ENCODE results near the gene CENPK.
A peak's percentile ranks its signal among the peaks of the same experiment; 100 is the strongest.
"Not testable (repeated sequence)": the region's sequence is repeated elsewhere in the genome, so short reads cannot be mapped to it uniquely, and the experiment has no call there.

Gene CENPK

DNA sequence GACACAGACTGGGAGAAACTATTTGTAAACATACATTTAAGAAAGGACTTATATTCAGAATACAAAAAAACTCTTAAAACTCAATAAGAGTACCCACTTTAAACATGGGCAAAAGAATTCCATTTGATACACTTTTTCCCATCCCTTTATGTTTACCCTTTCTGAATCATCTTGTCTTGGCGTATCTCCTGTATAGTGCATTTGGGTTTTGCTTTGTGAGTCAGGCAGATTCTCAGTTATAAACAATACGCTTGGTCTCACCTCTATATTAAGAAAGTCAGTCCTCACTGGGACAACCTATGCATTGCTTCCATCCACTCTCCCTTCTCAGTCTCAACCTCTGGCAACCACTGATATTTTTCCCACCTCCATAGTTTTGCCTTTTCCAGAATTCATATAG is 54.0 kb downstream of the CENPK start:
- DNase-seq (ENCODE audit: low spot score) (no peak), FAIRE-seq (no peak)

DNA sequence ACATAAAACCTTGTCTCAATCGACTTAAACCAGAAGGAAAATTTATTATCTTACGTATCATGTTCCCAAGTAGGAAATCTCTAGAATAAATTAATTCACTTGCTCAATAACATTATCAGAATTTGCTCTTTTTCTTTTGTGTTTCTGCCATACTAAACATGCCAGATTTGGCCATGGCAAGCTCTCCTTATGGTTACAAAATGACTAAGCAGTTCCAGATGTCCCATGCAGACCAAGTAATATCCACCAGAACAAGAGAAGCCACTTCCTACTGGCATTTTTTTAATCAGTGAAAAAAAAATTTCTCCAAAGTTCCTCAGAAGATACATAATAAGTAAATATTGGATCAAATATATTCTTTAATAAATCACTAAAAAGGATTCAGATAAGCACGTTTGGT is 56.0 kb downstream of the CENPK start:
- no peak for FAIRE-seq
- no peak for DNase-seq (ENCODE audit: low spot score)

DNA sequence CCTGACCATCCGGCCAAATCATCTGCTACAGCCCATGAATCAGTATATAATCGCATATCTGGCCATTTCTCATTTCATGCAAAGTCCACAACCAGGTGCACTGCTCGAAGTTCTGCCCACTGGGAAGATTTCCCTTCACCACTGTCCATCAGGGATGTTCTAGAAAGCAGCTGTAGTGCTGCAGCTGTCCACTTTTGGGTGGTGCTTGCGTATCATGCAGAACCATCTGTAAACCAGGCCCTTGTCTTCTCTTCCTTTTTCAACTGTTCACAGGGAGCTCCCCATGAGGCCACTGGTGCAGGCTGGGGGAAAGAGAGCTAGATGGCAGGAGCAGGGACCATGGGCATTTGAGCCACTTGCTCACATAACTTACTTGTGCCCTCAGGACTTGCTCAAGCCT is 73.8 kb downstream of the CENPK start:
- no peak for FAIRE-seq
- no peak for DNase-seq (ENCODE audit: low spot score)

DNA sequence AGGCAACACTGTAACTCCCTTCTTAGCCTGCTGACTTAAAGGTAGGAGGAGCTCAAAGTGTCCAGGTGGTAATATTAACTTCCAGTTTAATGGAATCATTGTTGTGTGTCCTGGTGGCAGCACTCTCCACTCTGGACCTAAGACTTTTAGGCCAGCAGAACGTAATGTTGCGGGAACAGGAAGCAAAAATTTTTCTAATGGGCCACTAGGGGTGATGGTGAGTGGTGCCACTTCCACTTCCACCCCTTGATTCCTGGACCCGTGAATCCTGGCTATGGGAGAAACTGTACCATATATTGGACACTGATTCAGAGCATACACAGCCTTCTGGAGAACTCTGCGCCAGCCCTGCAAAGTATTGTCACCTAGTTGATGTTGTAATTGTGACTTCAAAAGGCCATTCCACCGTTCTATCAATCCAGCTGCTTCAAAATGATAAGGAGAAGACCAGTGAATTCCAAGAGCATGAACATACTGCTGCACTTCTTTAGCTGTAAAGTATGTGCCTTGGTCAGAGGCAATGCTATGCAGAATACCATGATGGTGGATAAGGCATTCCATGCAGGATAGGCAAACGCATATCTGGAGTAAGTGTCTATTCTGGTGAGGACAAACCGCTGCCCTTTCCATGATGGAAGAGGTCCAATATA is 74.8 kb downstream of the CENPK start:
- FAIRE-seq: not testable (repeated sequence)

DNA sequence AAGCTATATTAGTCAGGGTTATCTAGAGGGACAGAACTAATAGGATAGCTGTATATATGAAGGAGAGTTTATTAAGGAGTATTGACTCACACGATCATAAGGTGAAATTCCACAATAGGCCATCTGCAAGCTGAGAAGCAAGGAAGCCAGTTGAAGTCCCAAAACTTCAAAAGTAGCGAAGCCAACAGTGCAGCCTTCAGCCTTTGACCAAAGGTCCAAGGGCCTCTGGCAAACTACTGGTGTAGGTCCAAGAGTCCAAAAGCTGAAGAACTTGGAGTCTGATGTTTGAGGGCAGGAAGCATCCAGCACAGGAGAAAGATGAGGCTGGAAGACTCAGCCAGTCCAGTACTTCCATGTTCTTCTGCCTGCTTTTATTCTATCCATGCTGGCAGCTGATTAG is 76.2 kb downstream of the CENPK start:
- DNase-seq (ENCODE audit: low spot score); FAIRE-seq: not testable (repeated sequence)

More for the DNA sequence above, 74.8 kb downstream of the CENPK start:
- not testable (repeated sequence) for DNase-seq (ENCODE audit: low spot score)

DNA sequence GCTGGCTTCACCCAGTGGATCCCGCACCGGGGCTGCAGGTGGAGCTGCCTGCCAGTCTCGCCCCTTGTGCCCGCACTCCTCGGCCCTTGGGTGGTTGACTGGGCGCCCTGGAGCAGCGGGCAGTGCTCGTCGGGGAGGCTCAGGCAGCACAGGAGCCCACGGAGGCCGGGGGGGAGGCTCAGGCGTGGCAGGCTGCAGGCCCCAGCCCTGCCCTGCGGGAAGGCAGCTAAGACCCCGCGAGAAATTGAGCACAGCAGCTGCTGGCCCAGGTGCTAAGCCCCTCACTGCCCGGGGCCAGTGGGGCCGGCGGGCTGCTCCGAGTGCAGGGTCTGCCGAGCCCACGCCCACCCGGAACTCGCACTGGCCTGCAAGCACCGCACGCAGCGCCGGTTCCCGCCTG is 77.6 kb downstream of the CENPK start:
- no peak for DNase-seq (ENCODE audit: low spot score)
- no peak for FAIRE-seq

DNA sequence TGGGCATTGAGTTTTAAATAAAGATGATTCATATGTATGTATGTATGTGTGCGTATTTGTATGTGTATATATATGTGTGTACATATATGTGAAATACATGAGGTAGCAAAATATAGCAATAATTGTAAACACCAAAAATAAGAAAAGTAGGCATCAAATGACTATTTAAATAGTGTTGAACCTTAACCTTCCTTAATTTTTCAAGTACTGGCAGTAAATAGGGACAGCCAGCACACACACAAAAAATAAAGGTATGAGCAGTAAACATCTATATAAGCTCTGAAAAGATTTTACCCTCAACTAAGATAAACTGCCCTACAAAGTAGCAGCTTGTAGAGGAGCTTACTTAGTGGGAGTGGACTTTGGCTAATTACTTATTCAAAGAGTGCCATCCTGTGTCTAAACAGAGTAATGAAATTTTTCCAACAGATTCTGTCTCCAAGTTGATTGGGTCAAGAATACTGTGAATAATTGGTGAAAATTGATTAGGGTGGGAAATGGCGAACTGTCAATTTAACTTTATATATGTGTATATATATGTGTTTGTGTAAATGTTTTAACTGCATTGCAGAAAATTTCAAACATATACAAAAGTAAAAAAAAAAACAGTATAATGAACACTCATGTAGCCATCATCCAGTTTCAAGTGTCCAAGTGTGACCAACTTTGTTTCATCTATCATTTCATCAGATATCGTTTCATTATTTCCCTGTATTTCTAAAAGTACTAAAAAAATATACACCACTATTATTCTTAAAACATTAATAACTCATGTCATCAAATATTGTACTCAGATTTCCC is 79.2 kb downstream of the CENPK start:
- FAIRE-seq (no peak), DNase-seq (ENCODE audit: low spot score) (peak; percentile 32)

DNA sequence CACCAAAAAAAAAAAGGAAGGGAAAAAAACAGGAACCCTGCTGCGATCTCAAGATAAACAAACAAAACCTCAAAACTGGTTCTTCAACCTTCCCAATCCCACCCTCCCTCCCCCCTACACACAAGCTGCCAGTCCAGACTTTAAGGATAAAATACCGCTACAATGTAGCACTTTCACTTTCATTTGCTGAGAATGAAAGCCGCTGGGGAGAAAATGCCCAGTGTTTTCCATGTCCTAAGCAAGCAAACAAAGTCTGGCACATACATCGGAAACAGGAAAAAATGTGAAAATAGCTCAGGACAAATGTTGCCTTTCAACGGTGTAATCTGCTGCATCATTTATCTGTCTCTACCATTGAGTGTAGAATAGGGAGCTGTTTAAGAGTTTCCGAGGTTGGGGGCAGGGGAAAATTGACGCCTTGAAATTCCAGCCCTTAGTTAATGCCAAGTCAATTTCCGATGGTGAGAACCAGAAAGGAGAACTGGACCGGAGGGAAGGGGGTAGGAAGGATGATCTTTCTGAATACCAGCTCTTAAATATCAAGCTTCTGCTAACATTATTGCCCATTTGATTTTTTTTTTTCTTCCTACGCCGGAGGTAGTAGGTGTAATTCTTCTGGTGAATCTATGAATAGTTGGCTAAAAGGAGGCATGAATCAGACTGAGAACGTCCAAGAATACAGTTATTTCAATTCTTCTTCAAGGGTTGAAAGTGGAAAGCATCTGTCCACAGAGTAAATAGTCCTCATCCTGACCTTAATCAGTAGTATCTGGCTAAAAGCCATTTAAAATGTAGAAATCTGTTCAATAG is 80.0 kb downstream of the CENPK start:
- DNase-seq (ENCODE audit: low spot score) (peak; percentile 22), FAIRE-seq (no peak)

DNA sequence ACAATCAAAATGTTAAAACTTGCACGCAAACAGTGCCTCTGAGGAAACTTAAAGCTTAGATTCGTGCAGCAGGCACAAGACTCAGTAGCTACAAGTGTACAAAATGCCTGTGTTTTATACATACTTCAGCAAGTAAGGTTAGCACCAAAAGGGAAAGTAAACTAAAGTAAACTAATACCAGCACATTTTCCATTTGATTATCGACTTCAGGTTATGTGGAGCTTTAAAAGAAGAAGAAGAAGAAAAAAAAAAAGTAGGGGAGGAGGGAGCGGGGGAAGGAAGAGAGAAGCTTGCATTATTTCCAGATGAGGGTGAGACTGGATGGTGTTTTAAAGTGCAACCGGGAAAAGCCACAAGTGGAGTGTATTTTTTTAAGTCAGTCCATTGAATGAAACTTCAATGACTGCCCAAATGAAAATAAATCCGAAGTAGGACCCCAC is 80.7 kb downstream of the CENPK start:
- DNase-seq (ENCODE audit: low spot score): no peak

DNA sequence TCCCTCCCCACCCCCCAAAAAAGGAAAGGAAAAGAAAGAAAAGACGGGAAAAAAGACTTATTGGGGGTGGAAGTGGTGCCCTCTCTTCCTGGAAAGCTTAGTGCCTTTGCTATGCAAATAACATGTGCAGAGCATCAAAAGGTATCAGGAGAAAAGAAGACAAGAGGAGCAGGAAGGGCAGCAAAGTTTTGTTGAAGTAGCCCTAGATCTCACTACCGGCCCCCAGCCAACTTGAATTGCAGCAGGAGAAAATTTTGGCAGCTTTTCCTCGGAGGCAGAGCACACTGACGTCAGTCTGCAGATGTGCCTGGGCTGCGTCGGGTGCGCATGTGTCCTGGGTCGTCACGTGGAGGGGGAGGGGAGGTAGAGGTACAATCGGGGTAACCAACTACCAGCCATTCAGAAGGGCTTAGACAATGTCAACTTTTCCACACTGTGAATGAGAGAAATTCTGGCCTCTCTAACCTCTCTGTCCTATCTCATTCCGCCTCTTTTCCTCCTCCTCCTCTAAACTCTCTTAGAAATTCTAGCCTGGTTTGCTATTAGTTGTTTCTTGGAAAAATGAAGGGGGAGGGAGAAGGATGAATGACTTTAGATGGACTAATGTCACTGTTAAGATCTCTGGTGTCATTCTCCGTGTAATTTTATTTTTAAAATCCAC is 81.2 kb downstream of the CENPK start, which contains the start of gene ADAMTS6:
TSS of gene ADAMTS6 (minus strand) at position 286 of the 661 bp plus-strand sequence. CDS start 8,247 bp downstream, outside the sequence.
- FAIRE-seq: peak; percentile 10
- peak; percentile 57 for DNase-seq (ENCODE audit: low spot score)

More for the DNA sequence above, 80.7 kb downstream of the CENPK start:
- no peak for FAIRE-seq

DNA sequence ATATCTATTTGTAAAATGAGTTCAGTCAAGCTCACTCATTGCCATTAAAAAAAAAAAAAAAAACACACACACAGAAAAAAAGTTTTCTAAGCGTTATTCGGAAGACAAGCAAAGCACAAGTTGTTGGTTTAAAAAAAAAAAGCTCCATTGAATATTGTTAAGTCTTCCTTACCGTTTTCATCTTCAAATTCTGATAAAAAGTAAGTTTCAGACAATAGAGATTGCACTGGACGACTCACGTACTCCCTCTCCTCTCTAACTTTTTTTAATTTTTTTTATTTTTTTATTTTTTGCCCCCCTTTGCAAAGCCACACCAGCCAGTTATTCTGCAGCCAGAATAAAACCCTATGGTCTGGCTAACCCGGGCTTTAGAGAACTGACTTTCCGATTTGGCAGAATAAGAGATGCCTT is 81.8 kb downstream of the CENPK start:
- DNase-seq (ENCODE audit: low spot score) (no peak), FAIRE-seq (no peak)

DNA sequence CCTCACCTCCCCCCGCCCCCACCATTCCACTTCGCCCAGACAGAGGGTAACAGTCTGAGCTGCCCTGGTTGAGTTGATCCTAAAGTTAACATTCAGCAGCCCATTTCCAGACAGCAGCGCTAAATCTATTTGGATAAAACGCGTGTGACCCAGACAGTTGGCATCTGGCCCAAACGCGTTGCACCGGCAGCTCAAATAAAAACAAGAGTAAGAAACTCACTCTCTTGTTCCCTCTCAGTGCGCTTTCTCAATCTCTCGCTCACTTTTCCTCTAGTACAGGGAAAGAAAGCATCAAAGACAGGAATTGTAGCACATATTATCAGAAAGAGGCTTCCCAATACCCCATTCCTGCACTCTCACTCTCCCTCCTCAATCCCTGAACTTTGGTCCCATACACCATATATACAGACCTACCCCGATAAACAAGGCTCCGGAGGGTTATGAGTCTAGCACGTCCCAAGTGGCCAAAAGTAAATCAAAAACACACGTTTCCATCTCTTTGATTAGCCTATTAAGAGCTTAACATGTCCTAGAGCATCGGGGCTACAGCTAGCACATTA is 82.6 kb downstream of the CENPK start:
- FAIRE-seq: no peak
- DNase-seq (ENCODE audit: low spot score): peak; percentile 9

DNA sequence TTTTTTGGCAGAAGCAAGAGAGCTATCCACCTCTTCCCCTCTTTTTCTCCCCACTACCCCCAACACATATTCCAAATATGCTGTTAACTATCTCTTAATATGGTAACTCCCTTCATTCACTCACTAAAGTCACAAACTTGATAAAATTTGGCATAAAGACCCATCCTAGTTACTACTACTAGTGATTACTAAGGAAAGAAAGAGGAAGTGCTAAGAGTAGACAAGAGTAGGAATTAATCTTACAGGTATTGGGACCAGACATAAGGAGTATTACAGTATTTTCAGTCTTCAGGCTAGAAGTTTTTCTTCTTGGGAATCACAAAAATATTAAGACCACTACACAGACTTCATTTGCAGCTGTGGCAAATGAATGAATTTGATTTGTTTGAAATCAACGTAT is 83.4 kb downstream of the CENPK start:
- DNase-seq (ENCODE audit: low spot score): no peak
- no peak for FAIRE-seq

DNA sequence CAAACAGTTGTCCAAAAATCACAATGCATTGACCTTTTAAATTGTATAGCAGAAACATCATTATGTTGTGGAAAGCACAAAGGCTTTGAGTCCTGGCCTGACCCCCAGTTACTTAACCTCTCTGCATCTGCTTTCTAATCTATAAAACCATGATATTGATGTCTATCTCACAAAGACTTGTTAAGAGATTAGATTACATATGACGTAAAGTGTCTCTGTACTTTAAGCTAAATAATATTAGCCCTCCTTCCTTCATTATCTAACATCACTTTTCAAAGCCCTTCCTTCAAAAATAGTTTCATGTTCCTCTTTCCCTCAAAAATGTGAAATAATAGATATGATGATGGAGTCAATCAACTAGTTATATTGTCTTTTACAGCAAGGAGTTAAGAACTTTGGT is 84.6 kb downstream of the CENPK start:
- FAIRE-seq (no peak), DNase-seq (ENCODE audit: low spot score) (no peak)

DNA sequence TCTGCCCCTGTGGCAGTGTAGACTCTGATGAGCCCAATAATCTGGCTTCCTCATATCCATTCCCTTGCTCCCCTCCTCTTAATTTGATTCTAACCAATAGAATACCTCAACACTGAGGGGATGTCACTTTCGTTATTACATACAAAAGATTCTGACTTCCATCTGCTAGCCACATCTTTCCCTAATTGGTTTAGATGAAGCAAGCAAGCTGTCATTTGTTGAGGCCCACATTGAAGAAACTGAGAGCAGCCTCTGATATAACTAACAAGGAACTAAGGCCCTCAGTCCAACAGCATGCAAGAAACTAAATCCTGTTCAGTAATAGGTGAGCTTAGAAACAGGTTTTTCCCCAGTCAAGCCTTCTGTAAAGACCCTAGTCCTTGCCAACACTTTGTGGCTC is 87.1 kb downstream of the CENPK start:
- no peak for FAIRE-seq

DNA sequence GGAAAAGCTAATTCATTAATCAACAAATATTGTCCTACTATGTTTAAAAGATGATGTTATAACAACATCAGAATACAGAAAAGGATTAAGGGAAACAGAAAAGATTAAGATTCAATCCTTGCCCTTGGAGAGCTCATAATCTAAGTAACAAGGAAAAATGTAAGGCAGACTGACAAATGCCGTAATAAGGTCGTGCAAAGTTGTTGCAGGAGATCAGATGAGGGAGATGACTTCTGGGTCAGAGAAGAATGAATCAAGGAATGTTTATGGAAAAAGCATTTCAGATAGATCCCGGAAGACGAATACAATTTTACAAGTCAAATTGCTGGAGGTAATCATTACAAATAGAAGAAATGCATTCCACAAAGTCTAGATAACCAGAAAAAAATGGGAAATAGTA is 87.6 kb downstream of the CENPK start:
- DNase-seq (ENCODE audit: low spot score) (no peak), FAIRE-seq (no peak)

More for the DNA sequence above, 87.1 kb downstream of the CENPK start:
- no peak for DNase-seq (ENCODE audit: low spot score)

DNA sequence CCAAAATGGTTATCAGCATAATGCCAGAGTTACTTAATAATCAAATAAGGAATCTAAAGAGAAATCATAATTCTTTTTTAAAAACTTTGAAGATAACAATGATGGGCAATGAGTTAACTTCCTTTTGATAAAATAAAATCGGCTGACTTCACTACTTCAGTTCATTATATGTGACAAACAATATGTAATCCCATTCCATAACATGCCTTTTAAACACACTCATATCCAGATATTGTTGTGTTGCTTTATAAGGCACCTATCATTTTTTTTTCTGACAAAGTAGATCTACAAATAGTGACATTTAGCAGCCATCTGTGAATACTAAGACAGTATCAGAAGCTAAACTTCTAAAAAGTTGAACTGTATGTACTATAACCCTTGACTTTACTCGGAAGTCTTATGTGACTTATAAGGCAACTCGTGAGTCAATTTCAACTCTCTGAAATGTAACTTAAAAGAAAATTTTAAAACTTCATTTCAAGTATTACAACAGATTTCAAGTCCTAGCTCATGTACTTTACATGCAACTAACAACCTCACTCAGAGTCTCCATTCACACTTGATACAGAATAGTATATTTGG is 88.7 kb downstream of the CENPK start:
- DNase-seq (ENCODE audit: low spot score): no peak
- FAIRE-seq: no peak

DNA sequence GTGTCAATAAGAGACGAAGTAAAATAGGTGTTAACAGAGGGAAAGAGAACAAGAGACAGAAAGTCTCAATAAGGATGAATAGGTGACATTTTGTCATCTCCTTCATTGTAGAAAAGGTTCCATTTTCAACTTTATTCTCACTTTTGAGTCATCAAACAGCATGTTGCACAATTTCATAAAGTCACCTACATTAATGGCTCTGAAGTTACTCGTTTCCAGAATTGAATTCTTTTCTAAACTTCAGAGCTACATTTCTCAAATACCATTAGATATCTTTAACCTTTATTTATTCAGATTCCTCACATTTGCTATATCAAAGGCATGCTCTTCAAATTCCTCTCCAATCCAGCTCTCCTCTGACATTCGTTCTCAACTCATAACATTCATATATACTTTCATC is 94.3 kb downstream of the CENPK start:
- no peak for FAIRE-seq
- DNase-seq (ENCODE audit: low spot score): no peak
